A549 (cell line): ENCODE data around the gene STK33. TPM values are rescaled to one million over a fixed set of nuclear protein-coding genes. Genes with fewer than 3 reads are reported as not detected.

Experiments used
- ATAC-seq, 2 experiments: fragments of 200-7000 bp in 1 of 2; fragments of >200 bp in 1 of 2; cut with Nextera tagmentation in 1 of 2; cut with Tn5 transposase in 1 of 2; 3 replicates each; pipeline versions ENCODE4 v1.8.0 to v1.9.1; 2018 to 2020; ENCODE audit warnings: mild to moderate bottlenecking in 1 of 2, moderate library complexity in 1 of 2
- CTCF ChIA-PET: fragments of 300-600 bp; sonication (Branson Sonifier 250); formaldehyde crosslinking; extraction: SDS; loops from one replicate; lab custom pipeline; 2021; ENCODE audit warnings: antibody characterized with exemption, inconsistent platforms; lab: Yijun Ruan, JAX
- POLR2A ChIA-PET: fragments of 350-600 bp; formaldehyde crosslinking; extraction: SDS; loops from one replicate; lab custom pipeline; 2021; ENCODE audit warnings: antibody characterized with exemption, inconsistent platforms; lab: Yijun Ruan, JAX
- DNase-seq, 2 experiments: peaks; one replicate each; pipeline versions ENCODE4 v3.0.0 to v3.0.0-alpha.2; 2011 to 2016; ENCODE audit warnings: low read depth in 1 of 2, low spot score in 1 of 2
- FAIRE-seq: peaks from 2 replicates; lab custom pipeline; 2011; peaks lifted over from hg19 to GRCh38; lab: Jason Lieb, UNC
- H3K27ac ChIP-seq, 2 experiments: fragments of >200 bp; sonication (Bioruptor Twin); formaldehyde crosslinking; 3 replicates each; pipeline ENCODE4 v1.5.1; 2016 to 2017
- H3K4me1 ChIP-seq: fragments of >200 bp; sonication (Bioruptor Twin); formaldehyde crosslinking; 3 replicates; pipeline ENCODE4 v1.6.1; 2016
- H3K4me2 ChIP-seq: fragments of >200 bp; sonication (Bioruptor Twin); formaldehyde crosslinking; 3 replicates; pipeline ENCODE4 v1.6.1; 2016
- H3K4me3 ChIP-seq: fragments of >200 bp; sonication (Bioruptor Twin); formaldehyde crosslinking; 3 replicates; pipeline ENCODE4 v1.5.1; 2016
- H3K9me3 ChIP-seq: fragments of >200 bp; sonication (Bioruptor Twin); formaldehyde crosslinking; 3 replicates; pipeline ENCODE4 v1.6.1; 2016
- CHD2 ChIP-seq: fragments of 150-350 bp; IDR thresholded peaks from 2 replicates; pipeline ENCODE4 v1.6.1; 2014; ENCODE audit warnings: low read length; ENCODE audit not compliant: partially characterized antibody
- EHF ChIP-seq: fragments of 250-450 bp; sonication (Bioruptor Pico); IDR thresholded peaks from 2 replicates; pipeline ENCODE4 v1.5.0; 2020; ENCODE audit warnings: mild to moderate bottlenecking
- EP300 ChIP-seq, 2 experiments: fragments of >200 bp; sonication (Bioruptor Twin); formaldehyde crosslinking; IDR thresholded peaks; 2 replicates in 1 of 2; 3 replicates in 1 of 2; pipeline ENCODE4 v1.6.1; 2016 to 2017
- HMGXB4 ChIP-seq: fragments of 250-450 bp; sonication (Bioruptor Pico); IDR thresholded peaks from 2 replicates; pipeline ENCODE4 v1.5.0; 2021; ENCODE audit warnings: mild to moderate bottlenecking, moderate library complexity, borderline replicate concordance
- HOXA7 ChIP-seq: fragments of 250-450 bp; sonication (Bioruptor Pico); IDR thresholded peaks from 2 replicates; pipeline ENCODE4 v1.5.0; 2020; ENCODE audit warnings: mild to moderate bottlenecking, moderate library complexity
- JUN ChIP-seq, 2 experiments: fragments of >200 bp; sonication (Bioruptor Twin); formaldehyde crosslinking; IDR thresholded peaks; 2 replicates in 1 of 2; 3 replicates in 1 of 2; pipeline ENCODE4 v1.6.1; 2016 to 2017
- JUNB ChIP-seq: fragments of >200 bp; sonication (Bioruptor Twin); formaldehyde crosslinking; IDR thresholded peaks from 2 replicates; pipeline ENCODE4 v1.6.1; 2016
- NPAS2 ChIP-seq: fragments of 250-450 bp; sonication (Bioruptor Pico); IDR thresholded peaks from 2 replicates; pipeline ENCODE4 v1.8.0; 2022; ENCODE audit warnings: mild to moderate bottlenecking, moderate library complexity, borderline replicate concordance
- POLR2A ChIP-seq: IDR thresholded peaks from 2 replicates; pipeline ENCODE4 v1.6.1; 2012; ENCODE audit warnings: mild to moderate bottlenecking, low read length
- POLR2AphosphoS2 ChIP-seq: conservative IDR thresholded peaks from 2 replicates; pipeline ENCODE4 v1.6.1; 2012; ENCODE audit warnings: low read length, improper control_type of control experiment, inconsistent platforms
- RARB ChIP-seq: fragments of 250-450 bp; sonication (Bioruptor Pico); IDR thresholded peaks from 2 replicates; pipeline ENCODE4 v1.8.0; 2021; ENCODE audit warnings: mild to moderate bottlenecking, moderate library complexity
- SMC3 ChIP-seq: fragments of >200 bp; sonication (Bioruptor Twin); formaldehyde crosslinking; IDR thresholded peaks from 3 replicates; pipeline ENCODE4 v1.6.1; 2018; ENCODE audit warnings: inconsistent platforms
- TFCP2L1 ChIP-seq: fragments of 250-450 bp; sonication (Bioruptor Pico); IDR thresholded peaks from 2 replicates; pipeline ENCODE4 v1.5.0; 2021; ENCODE audit warnings: mild to moderate bottlenecking
- ZFP36 ChIP-seq: fragments of 450-650 bp; IDR thresholded peaks from 2 replicates; pipeline ENCODE4 v1.6.1; 2014; ENCODE audit warnings: borderline replicate concordance; ENCODE audit not compliant: partially characterized antibody
- WGBS: methylation state at CpG from one replicate; pipeline ENCODE4 v1.1.6; 2017; ENCODE audit errors: missing lambda C conversion rate; 5-methylcytosine and 5-hydroxymethylcytosine counted together
- polyA plus RNA-seq, 4 experiments: library from polyadenylated mRNA; depleted of rRNA in 3 of 4; stranded (reverse); fragments of >200 nt; fragmentation: RNase III in 1 of 4; extraction: RNeasy Plus Mini Kit Qiagen cat#74134 plus additional on column Dnase treatment in 1 of 4; gene quantifications; 2 replicates in 3 of 4; 3 replicates in 1 of 4; pipeline ENCODE4 v1.2.3, GENCODE V29; 2011 to 2017
- TF ChIP-seq, protein P1 (sequence below): fragments of 150-350 bp; IDR thresholded peaks from 2 replicates; pipeline ENCODE4 v1.6.1; 2014; ENCODE audit warnings: low read depth, mild to moderate bottlenecking, low read length
- TF ChIP-seq, protein P2 (sequence below): IDR thresholded peaks from 2 replicates; pipeline ENCODE4 v1.6.1; 2012; ENCODE audit warnings: low read depth, borderline replicate concordance
- TF ChIP-seq, protein P3 (sequence below): fragments of >200 bp; sonication (Bioruptor Twin); formaldehyde crosslinking; IDR thresholded peaks from 3 replicates; pipeline ENCODE4 v1.6.1; 2016

Gene STK33
- polyA plus RNA-seq, 2 of the 4 experiments (the other 2 are of a cell fraction), result 5.2 to 5.8 TPM

GRCh38 chr11:8593455-8593854, 573 bp downstream of the STK33 start:
- POLR2A ChIA-PET, result interaction anchor here (1.0 to 1.3 kb wide), 3 partner anchors 10 to 89 kb away, joined by 3 to 10 read pairs (median 6); partner anchors contain the start of genes RPL27A and TRIM66
- peak; percentile 19 to 49; a peak in 3 of 6 replicates for ATAC-seq
- FAIRE-seq, result no peak

DNA sequence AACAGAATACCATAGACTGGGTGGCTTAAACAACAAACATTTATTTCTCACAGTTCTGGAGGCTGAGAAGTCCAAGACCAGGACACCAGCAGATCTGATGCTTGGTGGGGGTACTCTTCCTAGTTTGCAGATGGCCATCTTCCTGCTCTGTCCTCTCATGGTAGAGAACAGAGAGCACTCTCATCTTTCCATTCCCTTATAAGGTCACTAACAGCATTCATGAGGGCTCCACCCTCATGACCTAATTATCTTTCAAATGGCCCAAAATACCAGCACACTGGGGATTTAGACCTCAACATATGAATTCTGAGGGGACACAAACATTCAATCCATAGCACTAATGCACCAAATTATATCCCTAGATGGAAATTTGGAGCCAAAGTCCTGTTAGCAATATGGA, 6.1 kb downstream of the STK33 start:
- Histone ChIP-seq H3K4me3 (no peak overlapping the region), H3K9me3 (no peaks in the 10 kb centered on the region), H3K4me2 (no peak overlapping the region), H3K27ac (no peak overlapping the region), H3K4me1 (0 out of 3 replicates have a peak, but pooled peaks cover 10% of the 10 kb centered on the region)
- no peak for TF ChIP-seq HOXA7 (CRISPR knock-in tag)
- TF ChIP-seq ZFP36, result no peak
- no peak for TF ChIP-seq TFCP2L1 (CRISPR knock-in tag)
- no peak for TF ChIP-seq CHD2
- TF ChIP-seq JUN (IDR thresholded peaks at IDR 0.05), result no peak
- no peak for TF ChIP-seq POLR2AphosphoS2
- no peak for TF ChIP-seq POLR2A
- no peak for TF ChIP-seq EHF (CRISPR knock-in tag)
- TF ChIP-seq, protein P1, sequence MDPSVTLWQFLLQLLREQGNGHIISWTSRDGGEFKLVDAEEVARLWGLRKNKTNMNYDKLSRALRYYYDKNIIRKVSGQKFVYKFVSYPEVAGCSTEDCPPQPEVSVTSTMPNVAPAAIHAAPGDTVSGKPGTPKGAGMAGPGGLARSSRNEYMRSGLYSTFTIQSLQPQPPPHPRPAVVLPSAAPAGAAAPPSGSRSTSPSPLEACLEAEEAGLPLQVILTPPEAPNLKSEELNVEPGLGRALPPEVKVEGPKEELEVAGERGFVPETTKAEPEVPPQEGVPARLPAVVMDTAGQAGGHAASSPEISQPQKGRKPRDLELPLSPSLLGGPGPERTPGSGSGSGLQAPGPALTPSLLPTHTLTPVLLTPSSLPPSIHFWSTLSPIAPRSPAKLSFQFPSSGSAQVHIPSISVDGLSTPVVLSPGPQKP, result no peak
- TF ChIP-seq HMGXB4 (CRISPR knock-in tag), result no peak
- TF ChIP-seq EP300 (IDR thresholded peaks at IDR 0.05), result no peak
- ChIA-PET CTCF (no interaction called here), POLR2A (no interaction called here)
- no peak for ATAC-seq
- no peak for DNase-seq
- no peak for FAIRE-seq

More at GRCh38 chr11:8593455-8593854, 573 bp downstream of the STK33 start:
- no peak for DNase-seq
- 49% methylated on average over 7 of the region's 7 CpGs for WGBS
- Histone ChIP-seq H3K27ac (peak overlapping the region; percentile 70 to 89; a peak in 5 of 6 replicates), H3K4me1 (peaks cover 20% of the 10 kb centered on the region), H3K4me3 (peak overlapping the region; percentile 61), H3K9me3 (no peaks in the 10 kb centered on the region), H3K4me2 (peak overlapping the region; percentile 83)
- CTCF ChIA-PET, result interaction anchor here (0.9 to 1.2 kb wide), 2 partner anchors 9 to 10 kb away, joined by 4 read pairs; no protein-coding TSS in a partner anchor
- TF ChIP-seq JUNB (no peak), RARB (CRISPR knock-in tag) (no peak), NPAS2 (CRISPR knock-in tag) (no peak)

DNA sequence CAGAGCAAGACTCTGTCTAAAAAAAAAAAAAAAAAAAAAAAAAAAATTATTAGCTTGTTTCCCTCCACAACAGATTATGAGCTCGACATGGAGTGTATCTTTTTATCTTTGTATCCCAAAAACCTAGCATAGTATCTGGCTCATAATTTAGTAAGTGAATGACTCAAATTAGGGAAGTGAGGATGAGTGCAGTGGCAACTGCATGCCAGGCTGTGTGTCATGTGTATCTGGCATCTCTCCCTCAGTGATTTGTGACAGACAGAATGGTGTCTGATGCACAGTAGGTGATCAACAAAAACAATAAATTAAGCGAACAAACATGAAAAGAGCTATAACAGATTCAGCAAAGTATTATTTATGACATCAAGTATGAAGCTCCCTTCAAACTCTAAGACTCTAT, 7.2 kb downstream of the STK33 start:
- FAIRE-seq (no peak), ATAC-seq (no peak), DNase-seq (no peak)
- 0 out of 3 replicates have a peak, but pooled peaks cover 10% of the 10 kb centered on the region for H3K4me1 ChIP-seq
- H3K4me2 ChIP-seq, result no peak overlapping the region
- WGBS, result 34% methylated on average over 2 of the region's 2 CpGs
- no peak overlapping the region for H3K4me3 ChIP-seq
- H3K9me3 ChIP-seq, result no peaks in the 10 kb centered on the region
- ChIA-PET CTCF (interaction anchor here (1.1 kb wide), 1 partner anchor 323 kb away, joined by 4 read pairs; the partner anchor contains the start of gene LMO1), POLR2A (no interaction called here)
- TF ChIP-seq SMC3 (no peak), POLR2A (no peak)
- TF ChIP-seq, protein P2, sequence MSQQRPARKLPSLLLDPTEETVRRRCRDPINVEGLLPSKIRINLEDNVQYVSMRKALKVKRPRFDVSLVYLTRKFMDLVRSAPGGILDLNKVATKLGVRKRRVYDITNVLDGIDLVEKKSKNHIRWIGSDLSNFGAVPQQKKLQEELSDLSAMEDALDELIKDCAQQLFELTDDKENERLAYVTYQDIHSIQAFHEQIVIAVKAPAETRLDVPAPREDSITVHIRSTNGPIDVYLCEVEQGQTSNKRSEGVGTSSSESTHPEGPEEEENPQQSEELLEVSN, result no peak
- TF ChIP-seq, protein P3, sequence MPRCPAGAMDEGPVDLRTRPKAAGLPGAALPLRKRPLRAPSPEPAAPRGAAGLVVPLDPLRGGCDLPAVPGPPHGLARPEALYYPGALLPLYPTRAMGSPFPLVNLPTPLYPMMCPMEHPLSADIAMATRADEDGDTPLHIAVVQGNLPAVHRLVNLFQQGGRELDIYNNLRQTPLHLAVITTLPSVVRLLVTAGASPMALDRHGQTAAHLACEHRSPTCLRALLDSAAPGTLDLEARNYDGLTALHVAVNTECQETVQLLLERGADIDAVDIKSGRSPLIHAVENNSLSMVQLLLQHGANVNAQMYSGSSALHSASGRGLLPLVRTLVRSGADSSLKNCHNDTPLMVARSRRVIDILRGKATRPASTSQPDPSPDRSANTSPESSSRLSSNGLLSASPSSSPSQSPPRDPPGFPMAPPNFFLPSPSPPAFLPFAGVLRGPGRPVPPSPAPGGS, result no peak
- H3K27ac ChIP-seq, result no peak overlapping the region
